GM12874 (cell line): ENCODE data around the gene TAS2R30.

Experiments
- TF ChIP-seq, protein P1 (sequence below): IDR thresholded peaks from 2 replicates; pipeline ENCODE4 v1.5.1; 2011; ENCODE audit warnings: low read depth, mild to moderate bottlenecking, control low read depth, low read length, moderate library complexity; ENCODE audit not compliant: insufficient read depth

TAS2R30 gene

DNA sequence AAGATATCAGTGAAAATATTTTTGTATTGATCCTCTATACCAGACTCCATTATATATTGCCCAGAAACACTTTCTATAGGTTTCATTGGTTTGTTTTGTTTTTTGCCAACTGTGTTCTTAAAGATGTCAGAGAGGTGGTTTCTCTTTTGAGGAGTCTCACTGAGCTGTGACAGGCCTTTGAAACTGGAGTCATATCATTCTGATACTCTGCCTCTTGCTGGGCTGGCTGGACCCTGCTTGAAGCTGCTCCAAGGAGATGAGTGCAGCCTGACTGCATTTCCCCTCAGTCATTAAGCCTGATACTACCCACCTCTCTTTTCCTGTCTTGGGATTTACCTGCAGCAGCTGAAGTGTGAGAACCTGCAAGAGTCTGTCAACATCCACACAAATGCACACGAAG is 16.4 kb upstream of the TAS2R30 start:
- TF ChIP-seq, protein P1, sequence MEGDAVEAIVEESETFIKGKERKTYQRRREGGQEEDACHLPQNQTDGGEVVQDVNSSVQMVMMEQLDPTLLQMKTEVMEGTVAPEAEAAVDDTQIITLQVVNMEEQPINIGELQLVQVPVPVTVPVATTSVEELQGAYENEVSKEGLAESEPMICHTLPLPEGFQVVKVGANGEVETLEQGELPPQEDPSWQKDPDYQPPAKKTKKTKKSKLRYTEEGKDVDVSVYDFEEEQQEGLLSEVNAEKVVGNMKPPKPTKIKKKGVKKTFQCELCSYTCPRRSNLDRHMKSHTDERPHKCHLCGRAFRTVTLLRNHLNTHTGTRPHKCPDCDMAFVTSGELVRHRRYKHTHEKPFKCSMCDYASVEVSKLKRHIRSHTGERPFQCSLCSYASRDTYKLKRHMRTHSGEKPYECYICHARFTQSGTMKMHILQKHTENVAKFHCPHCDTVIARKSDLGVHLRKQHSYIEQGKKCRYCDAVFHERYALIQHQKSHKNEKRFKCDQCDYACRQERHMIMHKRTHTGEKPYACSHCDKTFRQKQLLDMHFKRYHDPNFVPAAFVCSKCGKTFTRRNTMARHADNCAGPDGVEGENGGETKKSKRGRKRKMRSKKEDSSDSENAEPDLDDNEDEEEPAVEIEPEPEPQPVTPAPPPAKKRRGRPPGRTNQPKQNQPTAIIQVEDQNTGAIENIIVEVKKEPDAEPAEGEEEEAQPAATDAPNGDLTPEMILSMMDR, result no peak

DNA sequence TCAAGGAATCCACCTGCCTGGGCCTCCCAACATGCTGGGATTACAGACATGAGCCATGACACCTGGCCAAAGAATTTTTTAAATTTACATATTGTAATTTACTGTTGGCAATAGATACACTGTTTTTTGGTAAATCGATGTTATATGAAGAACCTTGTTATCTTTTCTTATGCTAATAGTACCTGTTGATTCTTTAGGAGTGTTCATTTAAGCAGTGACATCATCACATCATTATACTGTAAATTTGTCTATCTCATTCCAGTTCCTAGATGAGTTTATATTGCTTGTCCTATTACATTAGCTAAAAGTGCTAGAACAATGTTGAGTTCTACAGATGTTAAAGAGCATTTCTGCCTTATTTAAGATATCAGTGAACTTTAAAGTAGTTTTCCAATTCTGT is 13.0 kb upstream of the TAS2R30 start:
- TF ChIP-seq, protein P1, result no peak

DNA sequence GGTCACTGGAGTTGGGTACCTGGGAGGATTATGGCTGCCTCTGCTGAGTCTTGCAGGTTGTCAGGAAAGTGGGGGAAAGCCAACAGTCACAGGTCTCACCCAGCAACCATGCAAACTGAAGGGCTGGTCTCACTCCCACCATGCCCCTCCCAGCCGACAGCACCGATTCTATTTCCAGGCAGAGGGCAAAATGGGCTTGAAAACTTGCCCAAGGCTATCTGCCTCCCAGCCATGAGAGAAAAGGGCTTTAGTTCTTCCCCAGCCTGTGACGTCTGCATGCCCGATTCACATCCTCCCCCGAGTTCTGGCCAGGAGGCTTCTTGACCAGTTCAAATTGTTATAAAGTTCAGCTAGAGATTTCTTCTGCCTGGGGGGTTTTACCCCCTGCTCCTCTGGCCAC is 9.9 kb upstream of the TAS2R30 start:
- TF ChIP-seq, protein P1, result no peak

DNA sequence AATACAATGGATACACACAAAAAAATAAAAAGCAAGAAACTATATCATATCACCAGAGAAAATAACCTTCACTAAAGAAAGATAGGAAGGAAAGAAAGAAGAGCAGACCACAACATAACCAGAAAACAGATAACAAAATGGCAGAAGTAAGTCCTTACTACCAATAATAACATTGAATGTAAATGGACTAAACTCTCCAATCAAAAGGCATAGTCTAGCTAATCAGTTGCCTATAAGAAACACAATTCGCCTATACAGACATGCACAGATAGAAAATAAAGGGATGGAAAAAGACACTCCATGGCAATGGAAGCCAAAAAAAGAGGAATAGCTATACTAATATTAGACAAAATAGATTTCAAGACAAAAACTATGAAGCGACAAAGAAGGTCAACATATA is 8.9 kb upstream of the TAS2R30 start:
- TF ChIP-seq, protein P1, result no peak

DNA sequence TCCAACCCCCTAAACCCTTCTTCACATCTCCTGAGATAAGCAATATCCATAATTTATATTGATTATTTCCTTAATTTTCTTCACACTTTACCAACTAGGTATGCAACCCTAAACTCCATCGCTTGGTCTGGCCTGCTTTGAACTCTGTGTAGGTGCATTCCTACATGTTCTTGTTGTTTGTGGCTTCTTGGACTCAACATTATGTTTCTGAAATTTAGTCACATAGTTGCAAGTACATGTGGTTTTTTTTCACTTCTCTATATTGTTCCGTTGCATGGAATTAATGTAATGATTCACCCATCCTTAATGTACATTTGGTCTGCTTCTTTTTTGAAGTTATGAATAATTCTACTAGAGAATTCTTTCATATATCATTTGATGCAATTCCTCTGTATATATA is 1.6 kb upstream of the TAS2R30 start:
- TF ChIP-seq, protein P1, result no peak

DNA sequence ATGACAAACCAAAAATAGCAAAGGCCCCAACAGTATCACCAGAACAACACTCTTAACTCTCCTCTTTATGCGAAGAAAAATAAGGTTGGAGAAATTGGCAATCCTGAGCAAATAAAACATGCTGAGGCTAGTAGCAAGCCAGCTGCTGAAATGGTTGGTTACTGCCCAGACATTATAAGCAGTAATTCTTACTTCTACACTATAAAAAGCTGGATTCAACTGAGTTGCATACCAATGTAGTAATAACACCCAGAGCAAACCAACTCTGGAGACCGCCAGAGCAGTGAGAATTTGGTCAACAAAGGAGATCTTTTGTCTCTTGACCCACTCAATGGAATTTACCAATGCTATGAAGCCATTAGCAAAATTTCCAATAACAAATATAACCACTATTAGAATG is 628 bp downstream of the TAS2R30 start:
- TF ChIP-seq, protein P1, result no peak

DNA sequence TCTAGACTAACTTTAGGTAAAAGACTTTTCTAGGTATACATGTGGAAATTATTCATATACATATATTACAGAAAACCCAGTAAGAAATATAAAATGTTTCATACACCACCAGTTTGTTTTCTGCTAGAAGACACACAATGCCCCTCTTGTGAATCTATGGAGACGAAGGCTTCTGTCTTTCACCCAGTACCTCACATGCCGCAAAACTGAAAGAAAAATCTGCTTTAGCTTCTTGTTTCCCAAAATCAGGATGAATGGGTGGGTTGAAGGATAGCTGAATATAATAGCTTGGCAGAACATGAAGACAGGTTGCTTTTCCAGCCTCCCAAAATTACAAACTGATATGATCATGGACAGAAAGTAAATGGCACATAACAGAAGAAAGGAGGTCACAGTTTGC is 1.3 kb downstream of the TAS2R30 start:
- TF ChIP-seq, protein P1, result no peak

DNA sequence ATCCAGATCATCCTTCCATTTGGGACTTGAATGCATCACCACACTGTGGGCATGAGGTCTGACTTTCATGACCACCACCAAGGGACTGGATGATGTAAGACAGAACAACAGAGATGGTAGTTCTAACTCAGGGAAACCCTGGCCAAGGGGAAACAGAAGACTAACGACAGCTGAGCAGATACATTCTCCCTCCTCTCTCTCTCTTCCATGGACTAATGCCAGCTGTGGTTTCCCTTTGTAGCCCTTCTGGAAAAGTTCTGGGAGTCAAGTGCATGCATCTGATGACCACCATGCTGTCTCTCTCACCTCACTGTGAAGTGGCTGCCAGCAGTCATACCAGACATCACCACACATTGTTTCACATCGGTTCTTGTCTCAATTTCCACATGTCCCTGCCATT is 3.4 kb downstream of the TAS2R30 start:
- TF ChIP-seq, protein P1, result no peak
